NCI-H69 (cell line): ENCODE data around the gene NT5C.

ENCODE experiments used
- DNase-seq: peaks from one replicate; lab custom pipeline; 2025; lab: John Stamatoyannopoulos, UW

NT5C gene

DNA sequence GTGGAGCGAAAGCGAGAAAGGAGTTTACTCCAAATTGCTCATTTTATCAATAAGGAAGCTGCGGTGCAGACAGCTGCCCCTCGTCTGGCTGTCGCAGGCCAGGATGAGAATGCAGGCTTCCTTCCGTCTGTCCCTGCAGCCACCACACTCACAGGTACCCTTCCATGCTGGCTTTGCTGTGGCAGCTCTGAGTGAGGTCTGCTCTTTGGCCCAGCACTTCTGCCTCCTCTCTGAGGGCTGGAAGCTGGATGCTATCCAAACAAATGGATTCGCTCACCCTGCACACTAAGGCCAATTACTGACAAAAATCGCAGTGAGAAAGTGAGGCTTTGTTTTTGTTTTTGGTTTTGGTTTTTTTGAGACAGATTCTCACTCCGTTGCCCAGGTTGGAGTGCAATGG, 14.8 kb downstream of the NT5C start:
- DNase-seq = no peak

DNA sequence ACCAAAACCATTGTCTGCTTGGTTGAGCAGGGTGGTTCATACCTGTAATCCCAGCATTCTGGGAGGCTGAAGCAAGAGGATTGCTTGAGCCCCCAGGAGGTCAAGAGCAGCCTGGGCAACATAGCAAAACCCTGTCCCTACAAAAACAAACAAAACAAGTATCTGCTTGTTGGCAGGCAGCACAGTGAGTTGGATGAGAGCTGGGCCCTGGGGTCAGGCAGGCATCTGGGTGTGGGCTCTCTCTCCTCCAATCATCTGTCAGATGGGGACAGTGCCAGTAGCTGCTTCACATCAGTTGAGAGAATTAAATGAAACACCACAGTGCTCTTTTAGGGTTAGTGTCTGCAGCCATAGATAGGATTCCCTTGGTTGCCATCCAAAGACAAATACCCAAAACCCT, 16.0 kb downstream of the NT5C start:
- DNase-seq = no peak

DNA sequence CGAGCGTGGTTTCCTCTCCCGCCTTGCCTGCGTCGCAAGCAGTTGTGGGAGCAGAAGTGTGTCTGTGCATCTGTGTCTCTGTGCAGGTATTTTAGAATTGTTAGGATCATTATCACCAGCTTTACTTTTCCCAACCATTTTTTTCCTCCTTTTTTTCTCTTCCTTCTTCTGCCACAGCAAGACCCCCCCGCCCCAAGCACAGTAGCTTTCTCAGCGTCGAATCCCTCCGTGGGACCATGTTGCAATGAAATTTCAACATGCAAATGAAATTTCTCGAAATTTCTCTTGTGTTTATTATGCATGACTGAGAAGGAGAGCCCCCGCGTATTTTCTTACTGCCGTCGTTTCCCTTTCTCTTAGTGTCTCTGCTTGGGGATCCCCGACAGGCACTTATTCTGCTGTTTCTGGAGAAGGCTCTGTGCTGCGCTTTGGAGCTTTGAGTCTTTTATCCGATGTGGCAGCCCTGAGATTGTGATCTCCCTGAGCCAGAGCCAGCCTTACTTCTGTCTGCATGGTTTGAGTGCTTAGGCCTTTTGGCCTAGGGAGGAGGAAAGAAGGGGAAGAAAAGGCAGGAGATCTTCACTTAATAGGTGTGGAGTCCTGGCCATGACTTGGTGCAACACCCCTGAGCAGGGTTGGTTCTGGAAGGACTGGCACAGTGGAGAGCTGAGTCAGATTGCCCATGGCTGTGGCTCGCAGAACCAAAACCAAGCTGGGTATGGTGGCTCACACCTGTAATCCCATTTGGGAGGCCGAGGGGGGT, 16.8 kb downstream of the NT5C start:
- DNase-seq = no peak

DNA sequence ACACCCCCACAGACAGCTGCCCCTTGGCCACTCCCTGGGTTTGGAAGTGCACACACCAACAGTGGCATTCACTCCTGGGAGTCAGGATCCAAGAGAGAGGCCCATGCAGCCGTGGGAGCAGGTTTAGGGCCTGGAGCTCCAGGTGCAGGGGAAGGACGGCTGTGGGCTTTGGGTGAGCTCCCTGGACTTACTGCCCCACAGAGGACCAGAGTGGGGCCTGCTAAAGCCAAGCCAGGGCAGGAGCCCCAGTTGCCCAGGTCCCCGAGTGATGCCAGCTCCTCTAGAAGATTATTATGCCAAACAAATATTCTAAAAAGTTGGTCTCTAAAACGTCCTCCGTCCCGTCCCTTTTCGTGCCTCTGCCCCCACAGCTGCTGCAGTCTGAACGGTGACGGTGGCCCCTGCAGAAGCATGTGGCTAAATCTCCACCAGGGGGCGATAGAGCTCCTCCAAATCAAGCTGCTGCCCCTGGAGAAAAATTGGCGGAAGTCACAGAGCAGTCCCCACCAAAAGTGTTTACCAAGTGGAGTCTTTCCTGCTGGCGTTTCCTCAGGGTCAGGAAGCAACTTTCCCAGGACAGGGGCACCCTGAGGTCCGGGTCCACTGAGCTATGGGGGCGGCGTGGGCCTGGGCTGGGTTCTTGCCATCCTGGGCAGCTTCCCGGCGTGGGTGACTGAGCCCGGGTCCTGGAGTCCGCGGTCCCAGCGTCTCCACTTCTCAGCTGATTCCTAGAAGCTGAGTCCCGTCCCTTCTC, 17.6 kb downstream of the NT5C start:
- peak; percentile 88 for DNase-seq

GRCh38 chr17:75111777-75112335, 19.7 kb downstream of the NT5C start:
- DNase-seq = no peak

DNA sequence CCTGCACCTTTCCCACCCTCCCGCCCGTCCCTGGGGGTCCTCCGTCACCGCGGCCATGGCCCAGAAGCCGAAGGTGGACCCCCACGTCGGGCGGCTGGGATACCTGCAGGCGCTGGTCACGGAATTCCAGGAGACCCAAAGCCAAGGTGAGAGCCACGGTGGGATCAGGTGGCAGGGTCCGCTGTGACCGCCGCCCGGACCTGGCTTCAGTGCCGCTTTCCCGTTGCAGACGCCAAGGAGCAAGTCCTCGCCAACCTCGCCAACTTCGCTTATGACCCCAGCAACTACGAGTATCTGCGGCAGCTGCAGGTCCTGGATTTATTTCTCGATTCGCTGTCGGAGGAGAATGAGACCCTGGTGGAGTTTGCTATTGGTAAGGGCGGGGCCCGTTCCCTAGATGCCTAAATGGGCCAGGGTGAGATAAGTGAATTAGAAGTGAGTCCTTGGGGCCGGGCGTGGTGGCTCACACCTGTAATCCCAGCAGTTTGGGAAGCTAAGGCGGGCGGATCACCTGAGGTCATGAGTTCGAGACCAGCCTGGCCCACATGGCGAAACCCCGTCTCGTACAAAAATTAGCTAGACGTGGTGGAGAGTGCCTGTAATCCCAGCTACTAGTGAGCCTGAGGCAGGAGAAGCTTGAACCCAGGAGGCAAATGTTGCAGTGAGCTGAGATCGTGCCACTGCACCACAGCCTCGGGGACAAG, 21.2 kb downstream of the NT5C start:
- DNase-seq = peak; percentile 49

GRCh38 chr17:75109407-75110233, 21.9 kb downstream of the NT5C start, which contains the start of gene ARMC7:
Gene ARMC7 (plus strand): TSS chr17:75109969. CDS start chr17:75110289, 320 bp downstream.
- peak; percentile 94 for DNase-seq

GRCh38 chr17:75109046-75109406, 22.5 kb downstream of the NT5C start:
- DNase-seq = no peak

DNA sequence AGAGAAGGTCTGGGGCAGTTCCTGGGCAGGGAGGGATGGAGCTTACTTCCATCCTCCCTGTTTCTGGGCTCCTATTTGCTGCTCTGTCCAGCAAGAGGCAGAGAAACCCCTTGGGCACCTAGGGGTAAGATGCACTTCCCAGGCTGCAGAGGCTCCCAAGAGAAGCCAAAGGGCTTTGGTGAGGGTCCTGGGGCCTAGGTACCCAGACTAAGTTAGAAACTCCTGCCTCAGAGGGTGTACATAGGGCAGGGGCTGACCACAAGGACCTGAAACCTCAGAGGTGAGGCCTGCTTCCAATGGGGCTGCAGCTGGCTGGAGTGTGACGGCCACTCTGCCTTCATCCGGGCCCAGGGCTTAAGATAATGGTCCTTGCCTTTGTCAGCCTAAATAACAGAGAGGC, 23.3 kb downstream of the NT5C start:
- no peak for DNase-seq

DNA sequence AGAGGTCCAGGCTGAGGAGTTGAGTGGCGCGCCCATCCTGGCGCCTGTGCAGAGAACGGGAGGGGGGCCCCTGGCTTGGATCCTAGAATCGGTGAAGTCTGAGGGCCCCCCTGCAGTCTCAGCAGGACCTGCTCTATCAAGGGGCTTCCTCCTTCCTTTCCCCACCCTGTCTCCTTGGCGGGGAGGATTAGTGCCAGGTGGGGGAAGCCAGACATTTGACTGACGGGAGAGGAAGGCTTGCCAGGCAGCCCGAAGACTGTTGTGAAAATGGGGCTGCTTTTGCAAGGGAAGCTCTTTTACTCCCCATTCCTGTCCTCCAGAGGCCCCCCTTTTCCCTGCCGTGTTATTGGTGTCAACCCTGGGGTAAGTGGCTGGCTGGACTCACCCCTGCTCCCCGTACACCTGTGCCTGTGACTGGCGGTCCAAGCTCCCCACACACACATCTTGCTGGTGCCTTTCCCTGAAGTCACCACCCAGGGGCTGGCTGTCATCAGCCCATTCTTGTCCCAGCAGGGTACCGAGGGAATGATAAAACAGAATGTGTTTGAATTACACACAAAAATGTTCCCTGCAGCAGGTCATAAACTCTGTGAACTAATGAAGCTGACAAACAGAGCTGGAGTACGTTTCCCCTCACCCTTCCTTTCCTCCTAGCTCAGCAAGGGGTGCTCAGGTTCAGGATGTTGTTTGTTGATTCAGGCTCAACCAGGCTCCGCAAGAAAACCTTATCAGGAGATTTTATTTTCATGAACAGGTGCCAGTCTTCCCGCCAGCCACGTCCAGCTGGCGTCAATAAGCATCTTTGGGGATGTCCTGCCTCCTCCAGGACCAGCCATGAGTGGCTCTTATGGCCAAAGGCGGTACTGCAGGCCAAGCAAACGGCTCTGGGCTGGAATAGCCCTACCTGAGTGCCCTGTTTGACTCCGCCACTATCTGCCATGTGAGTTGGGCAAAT, 26.1 kb downstream of the NT5C start:
- DNase-seq = peak; percentile 87

GRCh38 chr17:75103601-75104554, 27.7 kb downstream of the NT5C start:
- no peak for DNase-seq

DNA sequence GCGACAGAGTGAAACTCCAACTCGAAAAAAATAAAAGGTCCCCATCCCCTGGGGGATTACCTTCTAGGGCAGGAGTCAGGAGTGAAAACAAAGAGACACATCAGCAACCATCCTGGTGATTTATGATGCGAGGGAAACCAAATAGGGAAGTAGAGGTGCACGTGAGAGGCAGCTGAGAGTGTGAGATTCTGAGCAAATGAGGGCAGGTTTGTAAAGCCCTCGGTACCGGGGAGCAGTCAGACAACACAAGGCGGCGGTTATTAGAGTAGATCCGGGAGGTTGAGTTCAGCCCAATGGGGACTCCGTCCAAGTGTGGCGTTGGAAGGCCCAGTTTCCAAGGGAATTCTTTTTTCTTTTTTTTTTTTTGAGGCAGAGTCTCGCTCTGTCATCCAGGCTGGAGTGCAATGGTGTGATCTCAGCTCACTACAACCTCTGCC, 29.1 kb downstream of the NT5C start:
- DNase-seq = peak; percentile 74

DNA sequence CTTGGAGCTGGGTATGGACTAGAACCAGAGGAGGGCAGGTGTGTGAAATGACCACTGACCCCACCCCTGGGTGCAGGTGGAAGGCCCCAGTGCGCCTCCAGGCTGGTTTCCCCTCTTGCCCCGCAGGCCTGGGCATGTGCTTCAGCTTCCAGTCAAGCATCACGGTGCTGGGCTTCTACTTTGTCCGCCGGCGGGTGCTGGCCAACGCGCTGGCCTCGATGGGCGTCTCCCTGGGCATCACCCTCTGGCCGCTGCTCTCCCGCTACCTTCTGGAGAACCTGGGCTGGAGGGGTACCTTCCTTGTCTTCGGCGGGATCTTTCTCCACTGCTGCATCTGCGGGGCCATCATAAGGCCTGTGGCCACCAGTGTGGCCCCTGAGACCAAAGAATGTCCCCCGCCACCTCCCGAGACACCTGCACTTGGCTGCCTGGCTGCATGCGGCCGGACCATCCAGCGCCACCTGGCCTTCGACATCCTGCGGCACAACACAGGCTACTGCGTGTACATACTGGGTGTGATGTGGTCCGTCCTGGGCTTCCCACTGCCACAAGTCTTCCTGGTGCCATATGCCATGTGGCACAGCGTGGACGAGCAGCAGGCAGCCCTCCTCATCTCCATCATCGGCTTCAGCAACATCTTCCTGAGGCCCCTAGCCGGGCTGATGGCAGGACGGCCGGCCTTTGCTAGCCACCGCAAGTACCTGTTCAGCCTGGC, 31.5 kb downstream of the NT5C start:
- no peak for DNase-seq

- no peak for DNase-seq
These were observed 32.7 kb downstream of the NT5C start for GRCh38 chr17:75098861-75099260.

DNA sequence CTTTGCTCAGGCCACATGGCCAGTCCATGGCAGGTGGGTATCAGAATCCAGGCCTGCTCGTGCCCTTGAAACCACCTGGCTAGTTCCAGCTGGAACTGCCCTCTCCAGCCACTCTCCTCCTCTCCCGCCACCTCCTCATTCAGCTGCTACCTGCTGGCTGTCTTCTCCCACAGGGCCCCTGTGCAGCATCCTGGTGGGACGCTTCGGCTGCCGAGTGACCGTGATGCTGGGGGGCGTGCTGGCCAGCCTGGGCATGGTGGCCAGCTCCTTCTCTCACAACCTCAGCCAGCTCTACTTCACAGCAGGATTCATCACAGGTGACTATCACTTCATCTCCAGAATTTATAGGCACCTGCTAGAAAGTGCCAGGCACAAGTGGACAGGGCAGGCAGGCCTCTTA, 33.7 kb downstream of the NT5C start:
- DNase-seq = no peak

GRCh38 chr17:75096082-75096625, 35.4 kb downstream of the NT5C start:
- DNase-seq = peak; percentile 33

DNA sequence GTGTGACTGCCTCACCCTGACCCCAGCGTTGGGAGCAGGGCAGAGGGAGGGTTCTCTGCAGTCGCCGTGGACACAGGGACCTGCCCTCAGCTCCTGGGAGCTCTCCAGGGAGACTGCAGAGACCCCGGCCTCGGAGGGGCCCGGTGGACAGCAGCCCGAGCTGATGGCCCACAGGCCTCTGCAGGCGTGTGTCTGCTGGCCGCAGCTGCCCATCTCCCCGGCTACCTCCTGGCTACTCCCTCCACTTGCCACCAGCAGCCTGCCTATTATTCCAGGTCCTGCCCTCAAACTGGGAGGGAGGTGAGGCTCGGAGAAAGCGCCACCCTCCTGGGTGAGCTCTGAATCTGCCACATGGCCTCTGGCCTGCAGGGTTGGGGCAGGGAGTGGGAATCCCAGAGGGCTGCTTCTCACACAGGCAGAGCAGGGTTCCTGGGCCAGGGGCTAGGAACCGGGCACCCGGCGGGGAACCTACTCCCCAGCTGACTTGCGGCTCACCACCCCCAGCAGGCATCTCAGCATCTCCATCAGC, 36.6 kb downstream of the NT5C start:
- DNase-seq = no peak

DNA sequence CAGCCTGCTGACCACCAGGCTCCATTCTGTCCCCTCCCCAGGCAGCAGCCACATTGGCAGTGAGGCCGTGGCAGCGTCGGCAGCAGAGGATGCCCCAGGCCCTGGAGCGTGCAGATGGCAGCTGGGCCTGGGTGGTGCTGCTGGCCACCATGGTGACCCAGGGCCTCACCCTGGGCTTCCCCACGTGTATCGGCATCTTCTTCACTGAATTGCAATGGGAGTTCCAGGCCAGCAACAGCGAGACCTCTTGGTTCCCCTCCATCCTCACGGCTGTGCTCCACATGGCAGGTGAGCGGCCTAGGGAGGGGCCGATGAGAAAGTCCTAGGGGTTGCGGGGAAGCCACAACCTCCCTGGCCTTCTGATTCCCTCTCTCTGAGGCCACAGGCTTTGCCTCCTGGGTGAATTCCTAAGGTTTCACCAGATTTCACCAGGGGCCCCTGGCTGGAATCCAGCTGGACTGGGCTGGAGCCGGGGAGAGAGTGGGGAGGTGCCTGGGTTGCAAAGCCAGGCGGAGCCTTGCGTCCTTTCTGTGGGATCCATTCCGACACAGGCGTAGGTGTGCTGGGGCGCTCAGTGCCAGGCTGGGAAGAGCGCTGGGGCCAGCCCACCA, 37.9 kb downstream of the NT5C start:
- no peak for DNase-seq
